Motor neuron (in vitro differentiated cells): ENCODE measurements around the gene ZBTB40. TPM values are rescaled to one million over a fixed set of nuclear protein-coding genes. Genes with fewer than 3 reads are reported as not detected.
A peak's percentile ranks its signal among the peaks of the same experiment; 100 is the strongest.

Source experiments
- ATAC-seq, 8 experiments: fragments of 200-7000 bp; cut with Tn5 transposase; replicated peaks in 6 of 8; 2 replicates each; pipeline ENCODE4 v1.8.0; 2021; ENCODE audit warnings: mild to moderate bottlenecking in 8 of 8, moderate library complexity in 8 of 8
- H3K27ac ChIP-seq, 2 donors: fragments of 250-450 bp; sonication (Bioruptor Pico); 2 replicates each; pipeline ENCODE4 v1.9.0; 2021; ENCODE audit warnings: antibody characterized with exemption in 2 of 2, mild to moderate bottlenecking in 2 of 2, moderate library complexity in 1 of 2
- H3K4me1 ChIP-seq, 2 donors: fragments of 250-450 bp; sonication (Bioruptor Pico); replicated peaks in 1 of 2; 2 replicates each; pipeline ENCODE4 v1.6.1; 2021; ENCODE audit warnings: antibody characterized with exemption in 2 of 2, mild to moderate bottlenecking in 2 of 2, moderate library complexity in 1 of 2
- H3K4me3 ChIP-seq, 5 donors: fragments of 250-450 bp; sonication (Bioruptor Pico); 2 replicates each; pipeline ENCODE4 v1.9.0; 2021; ENCODE audit warnings: antibody characterized with exemption in 5 of 5, mild to moderate bottlenecking in 5 of 5, moderate library complexity in 4 of 5
- WGBS, 10 experiments: fragments of 450-650 bp; shearing (Covaris generic); methylation state at CpG; one replicate each; pipeline ENCODE4 v1.0.0; 2022; 5-methylcytosine and 5-hydroxymethylcytosine counted together
- in situ Hi-C, 9 experiments: fragments of 400-800 bp; cut with MboI; loops; one replicate each; pipeline ENCODE4 v1.15.0; 2021; ENCODE audit warnings: low sequenced_read_pairs in 9 of 9, low pct_unique_long_range_greater_than_20kb in 2 of 9; ENCODE audit not compliant: unreplicated experiment in 9 of 9
- total RNA-seq, 8 experiments: library from RNA; unstranded; fragments of 300-600 nt; gene quantifications; 2 replicates each; pipeline versions ENCODE4 v1.2.3 to v1.2.4, GENCODE V29; 2022

ZBTB40 gene
- 10 to 100 TPM in 6 of 8 experiments, 1 to 10 TPM in 2; 7.5 to 19.5 (median 12.1) TPM for total RNA-seq

DNA sequence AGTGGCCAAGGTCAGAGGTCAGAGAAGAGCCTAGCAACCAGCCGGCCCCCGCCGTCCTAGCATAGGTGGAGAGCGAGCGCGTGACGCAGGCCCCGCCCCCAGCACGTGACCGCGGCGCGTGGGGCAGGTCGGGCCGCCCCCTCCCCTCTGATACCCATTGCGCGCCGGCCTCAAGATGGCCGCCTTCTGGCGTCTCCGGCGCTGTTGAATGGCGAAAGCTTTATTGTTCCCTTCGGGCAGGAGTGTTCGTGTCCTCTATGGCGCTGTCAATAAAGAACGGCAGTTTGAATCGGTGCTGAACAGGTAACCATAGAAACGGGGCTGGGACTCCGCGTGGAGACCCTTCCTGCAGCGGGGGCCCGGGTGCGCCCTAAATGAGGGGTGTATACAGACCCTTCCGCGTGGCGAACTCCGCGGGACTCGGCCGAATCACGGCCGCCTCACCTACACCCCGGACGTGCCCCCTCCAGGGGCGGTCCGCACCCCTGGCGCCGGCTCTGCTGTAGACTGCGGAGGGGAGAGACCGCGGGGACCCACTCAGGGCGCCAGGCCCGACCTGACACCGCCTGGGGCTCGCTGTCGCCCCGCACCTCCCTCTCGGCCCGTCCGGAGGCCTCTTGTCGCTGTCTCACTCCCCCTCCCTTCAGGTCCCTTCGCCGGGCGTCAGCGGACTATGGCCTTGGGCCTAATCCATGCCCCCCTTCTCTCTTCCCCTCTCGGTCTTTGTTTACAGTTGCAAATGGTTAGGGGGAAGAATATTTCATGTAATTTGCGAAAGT, at the start of gene ZBTB40:
ZBTB40 (plus strand) TSS at position 150 of the 779 bp plus-strand sequence. CDS start 38,098 bp downstream, outside the sequence.
- in situ Hi-C loops = no loop called here
- Histone ChIP-seq H3K27ac (peak within 1 kb of the TSS; percentile 88 to 92), H3K4me3 (peak within 1 kb of the TSS; percentile 55 to 87 (median 69)), H3K4me1 (peaks cover 26 to 41% of the 10 kb centered on the region in 2 donors)
- peak; percentile 78 to 90 (median 81) for ATAC-seq
- 0 to 4% (median 1%) methylated on average over 8 to 27 of the region's 68 CpGs; no CpG with 5 or more reads in 6 of the 10 experiments for WGBS, 10 experiments

- WGBS, 10 experiments = 48 to 90% (median 75%) methylated on average over 1 to 9 of the region's 12 CpGs; no CpG with 5 or more reads in 3 of the 10 experiments
- Histone ChIP-seq H3K4me3 (no peak overlapping the region), H3K4me1 (peaks cover 0 to 5% of the 10 kb centered on the region in 2 donors), H3K27ac (no peak overlapping the region)
- ATAC-seq = peak in 2 of 8 experiments; percentile 20 to 32
- in situ Hi-C loops = loop anchor here in 2 of 9 experiments (25.0 kb wide), 1 partner anchor 235 kb away; the partner anchor contains the start of genes C1QA (in 2 of the 2) and C1QC (in 2 of the 2)
Observed at GRCh38 chr1:22402356-22403053, 49.1 kb upstream of the ZBTB40 start.

DNA sequence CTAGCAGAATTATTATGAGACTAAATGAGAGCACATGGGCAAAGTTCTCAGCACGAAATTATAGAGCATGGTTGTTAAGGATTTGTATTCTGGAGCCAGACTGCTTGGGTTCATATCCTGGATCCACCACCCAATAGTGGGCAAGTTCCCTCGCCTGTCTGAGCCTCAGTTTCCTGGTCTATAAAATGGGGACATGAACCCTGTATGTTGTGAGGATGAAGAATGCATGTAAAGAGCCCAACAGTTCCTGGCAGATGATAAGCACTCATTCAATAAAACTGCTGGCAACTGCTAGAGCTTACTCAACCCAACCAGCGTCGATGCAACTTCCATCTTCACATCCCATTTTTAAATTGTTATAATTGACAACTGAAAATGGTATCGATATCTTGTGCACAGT, 47.2 kb upstream of the ZBTB40 start:
- H3K27ac ChIP-seq = no peak overlapping the region
- no peak overlapping the region for H3K4me3 ChIP-seq
- ATAC-seq = no peak
- WGBS, 10 experiments = 0 to 100% (median 79%) methylated on average over 1 to 5 of the region's 5 CpGs; no CpG with 5 or more reads in 1 of the 10 experiments
- in situ Hi-C loops = loop anchor here in 2 of 9 experiments (25.0 kb wide), 1 partner anchor 233 kb away; the partner anchor contains the start of genes C1QA (in 2 of the 2) and C1QC (in 2 of the 2)
- H3K4me1 ChIP-seq = peaks cover 16 to 20% of the 10 kb centered on the region in 2 donors

DNA sequence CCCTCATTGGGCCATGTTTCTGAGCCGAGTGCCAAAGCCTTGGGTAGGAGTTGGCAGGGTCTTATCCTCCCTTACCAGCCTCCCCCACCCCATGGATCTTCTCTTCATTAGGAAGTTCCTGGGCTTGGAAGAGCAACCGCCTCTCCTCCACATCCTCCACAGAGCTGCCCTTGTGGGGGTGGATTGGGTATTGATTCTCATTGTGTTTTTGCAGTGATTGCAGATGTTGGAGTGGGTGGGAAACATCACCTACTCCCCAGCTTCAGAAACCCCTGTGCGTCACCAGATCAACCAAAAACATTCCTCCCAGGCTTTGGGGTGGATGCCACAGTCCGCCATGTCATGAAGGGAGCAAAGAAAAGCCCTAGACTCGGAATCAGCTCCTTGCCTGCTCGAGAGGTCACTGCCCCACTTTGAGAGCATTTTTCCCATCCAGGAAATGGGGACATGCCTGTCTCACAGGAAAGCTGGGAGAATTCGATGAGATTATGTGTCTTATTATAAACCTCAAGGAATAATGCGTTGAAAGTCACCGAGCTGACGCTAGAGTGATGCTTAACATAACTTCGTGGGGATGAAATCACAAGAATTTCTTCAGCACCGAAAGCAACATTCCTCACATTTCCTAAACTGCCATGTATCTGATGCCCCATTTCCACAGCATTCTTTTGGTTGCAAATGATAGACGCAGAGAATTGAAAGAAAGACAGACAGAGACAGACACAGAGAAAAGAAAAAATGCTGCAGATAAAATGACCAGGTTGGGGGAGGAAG, 44.7 kb upstream of the ZBTB40 start:
- in situ Hi-C loops = loop anchor here in 2 of 9 experiments (25.0 kb wide), 1 partner anchor 230 kb away; the partner anchor contains the start of genes C1QA (in 2 of the 2) and C1QC (in 2 of the 2)
- Histone ChIP-seq H3K27ac (no peak overlapping the region), H3K4me3 (no peak overlapping the region), H3K4me1 (peaks cover 16 to 20% of the 10 kb centered on the region in 2 donors)
- ATAC-seq = no peak
- 23 to 90% (median 80%) methylated on average over 3 to 11 of the region's 13 CpGs for WGBS, 10 experiments

- in situ Hi-C loops = loop anchor here in 2 of 9 experiments (25.0 kb wide), 1 partner anchor 229 kb away; the partner anchor contains the start of genes C1QA (in 2 of the 2) and C1QC (in 2 of the 2)
- H3K27ac ChIP-seq = peak overlapping the region in 1 of 2 donors; percentile 22
- 21 to 50% (median 43%) methylated on average over 1 to 3 of the region's 3 CpGs; no CpG with 5 or more reads in 7 of the 10 experiments for WGBS, 10 experiments
- ATAC-seq = peak in 5 of 8 experiments; percentile 37 to 56 (median 49)
- no peak overlapping the region for H3K4me3 ChIP-seq
- H3K4me1 ChIP-seq = peaks cover 26 to 30% of the 10 kb centered on the region in 2 donors
Observed at GRCh38 chr1:22408230-22408629, 43.4 kb upstream of the ZBTB40 start.

- whole genome bisulfite sequencing, 10 experiments = 50 to 100% (median 86%) methylated on average over 1 to 3 of the region's 3 CpGs; no CpG with 5 or more reads in 5 of the 10 experiments
- ATAC-seq = no peak
- no peak overlapping the region for H3K27ac ChIP-seq
- H3K4me3 ChIP-seq = no peak overlapping the region
- in situ Hi-C loops = loop anchor here in 8 of 9 experiments (10.0 to 25.0 kb wide), 2 partner anchors 227 to 276 kb away; partner anchors contain the start of genes C1QA (in 2 of the 8) and C1QC (in 2 of the 8)
- H3K4me1 ChIP-seq = peaks cover 36 to 38% of the 10 kb centered on the region in 2 donors
Observed at GRCh38 chr1:22410401-22410800, 41.2 kb upstream of the ZBTB40 start.

DNA sequence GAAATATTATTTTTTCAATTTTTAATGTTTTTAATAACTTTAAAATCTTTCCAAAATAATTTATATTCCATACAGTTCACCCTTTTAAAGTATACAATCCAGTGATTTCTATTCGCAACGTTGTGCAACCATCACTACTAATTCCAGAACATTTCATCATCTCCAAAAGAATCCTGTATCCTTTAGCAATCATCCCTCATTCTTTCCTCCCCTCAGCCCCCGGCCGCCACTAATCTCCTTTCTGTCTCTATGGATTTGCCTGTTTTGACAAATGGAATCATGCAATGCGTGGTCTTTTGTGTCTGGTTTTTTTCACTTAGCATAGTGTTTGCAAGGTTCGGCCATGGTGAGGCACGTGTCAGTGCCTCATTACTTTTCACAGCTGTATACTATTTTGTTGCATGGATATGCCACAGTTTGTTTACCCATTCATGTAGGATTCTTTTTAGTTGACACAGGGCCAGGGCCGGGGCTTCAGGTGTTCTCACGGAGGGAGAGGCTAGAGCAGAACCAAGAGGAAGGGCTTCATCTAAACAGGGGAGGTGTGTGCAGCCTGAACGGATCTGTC, 40.6 kb upstream of the ZBTB40 start:
- ATAC-seq = no peak
- 66 to 95% (median 89%) methylated on average over 5 to 10 of the region's 10 CpGs; no CpG with 5 or more reads in 1 of the 10 experiments for WGBS, 10 experiments
- H3K27ac ChIP-seq = no peak overlapping the region
- H3K4me1 ChIP-seq = peaks cover 36 to 38% of the 10 kb centered on the region in 2 donors
- in situ Hi-C loops = loop anchor here in 8 of 9 experiments (10.0 to 25.0 kb wide), 2 partner anchors 226 to 276 kb away; partner anchors contain the start of genes C1QA (in 2 of the 8) and C1QC (in 2 of the 8)
- no peak overlapping the region for H3K4me3 ChIP-seq

DNA sequence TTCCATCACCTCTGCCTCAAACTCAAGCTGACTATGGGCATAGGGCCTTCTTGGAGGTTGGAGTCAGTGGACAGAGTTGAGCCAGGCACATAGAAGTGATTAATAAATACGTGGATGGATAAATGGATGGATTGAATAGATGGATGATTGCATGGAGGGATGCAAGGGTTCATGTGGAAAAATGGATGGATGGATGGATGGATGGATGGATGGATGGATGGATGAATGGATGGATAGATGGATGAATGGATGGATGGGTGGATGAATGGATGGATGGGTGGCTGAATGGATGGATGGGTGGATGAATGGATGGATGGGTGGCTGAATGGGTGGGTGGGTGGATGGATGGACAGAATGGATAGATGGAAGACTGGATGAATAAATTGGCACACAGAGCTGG, 40.1 kb upstream of the ZBTB40 start:
- in situ Hi-C loops = loop anchor here in 8 of 9 experiments (10.0 to 25.0 kb wide), 2 partner anchors 226 to 277 kb away; partner anchors contain the start of genes C1QA (in 2 of the 8) and C1QC (in 2 of the 8)
- WGBS, 10 experiments = 60 to 100% (median 88%) methylated on average over 1 of the region's 1 CpG; no CpG with 5 or more reads in 3 of the 10 experiments
- no peak for ATAC-seq
- H3K27ac ChIP-seq = no peak overlapping the region
- H3K4me1 ChIP-seq = peaks cover 36 to 38% of the 10 kb centered on the region in 2 donors
- H3K4me3 ChIP-seq = no peak overlapping the region

GRCh38 chr1:22412932-22413727, 38.5 kb upstream of the ZBTB40 start:
- 28 to 100% (median 60%) methylated on average over 1 to 7 of the region's 8 CpGs; no CpG with 5 or more reads in 1 of the 10 experiments for WGBS, 10 experiments
- H3K4me3 ChIP-seq = no peak overlapping the region
- peaks cover 33 to 37% of the 10 kb centered on the region in 2 donors for H3K4me1 ChIP-seq
- ATAC-seq = peak in 6 of 8 experiments; percentile 6 to 20 (median 15)
- in situ Hi-C loops = loop anchor here in 8 of 9 experiments (10.0 to 25.0 kb wide), 2 partner anchors 224 to 278 kb away; partner anchors contain the start of genes C1QA (in 2 of the 8) and C1QC (in 2 of the 8)
- no peak overlapping the region for H3K27ac ChIP-seq

DNA sequence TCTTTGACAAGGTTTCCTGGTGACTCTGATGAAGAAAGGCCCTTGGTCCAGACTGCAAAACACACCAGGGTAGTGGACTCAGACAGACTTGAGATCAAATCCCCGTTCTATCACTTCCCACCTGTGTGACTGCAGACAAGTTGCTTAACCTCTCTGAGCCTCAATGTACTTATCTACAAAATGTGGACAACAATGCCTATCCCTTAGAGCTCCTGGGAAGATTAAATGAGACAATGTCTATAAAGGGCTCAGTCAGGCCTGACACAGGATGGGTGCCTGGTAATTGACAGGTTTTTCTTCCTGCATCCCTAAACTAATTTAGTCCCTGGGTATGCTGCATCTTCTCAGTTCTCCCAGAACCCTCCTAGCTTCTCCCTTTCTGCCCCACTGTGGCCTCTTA, 37.9 kb upstream of the ZBTB40 start:
- in situ Hi-C loops = loop anchor here in 8 of 9 experiments (10.0 to 25.0 kb wide), 2 partner anchors 224 to 279 kb away; partner anchors contain the start of genes C1QA (in 2 of the 8) and C1QC (in 2 of the 8)
- Histone ChIP-seq H3K27ac (no peak overlapping the region), H3K4me1 (peaks cover 33 to 37% of the 10 kb centered on the region in 2 donors), H3K4me3 (no peak overlapping the region)
- ATAC-seq = no peak
- 0 to 56% (median 0%) methylated on average over 1 of the region's 1 CpG; no CpG with 5 or more reads in 5 of the 10 experiments for WGBS, 10 experiments
